GM11168 (cell line): ENCODE results near the gene LAMB1.
"Not testable (repeated sequence)": the region's sequence is repeated elsewhere in the genome, so short reads cannot be mapped to it uniquely, and the experiment has no call there.

ENCODE experiments used
- in situ Hi-C: fragments of 300-500 bp; cut with MboI; formaldehyde crosslinking; loops from one replicate; pipeline ENCODE4 v1.12.0; 2022; ENCODE audit warnings: low sequenced_read_pairs; ENCODE audit not compliant: unreplicated experiment

Gene LAMB1

DNA sequence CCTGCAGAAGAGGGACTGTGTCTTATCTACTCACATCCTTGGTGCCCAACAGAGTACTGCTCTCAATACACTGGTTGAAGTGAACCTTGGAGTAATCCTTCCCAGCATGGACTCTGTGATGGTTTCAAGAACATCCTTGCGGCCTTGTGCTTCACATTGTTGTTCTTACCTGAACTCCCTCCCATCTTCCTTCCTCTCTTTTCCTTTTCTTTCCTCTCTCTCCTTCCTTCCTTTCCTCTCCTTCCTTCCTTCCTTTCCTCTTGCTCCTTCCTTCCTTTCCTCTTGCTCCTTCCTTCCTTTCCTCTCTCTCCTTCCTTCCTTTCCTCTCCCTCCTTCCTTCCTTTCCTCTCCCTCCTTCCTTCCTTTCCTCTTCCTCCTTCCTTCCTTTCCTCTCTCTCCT is 26.3 kb downstream of the LAMB1 start:
- in situ Hi-C loops: no loop called here

- in situ Hi-C loops: no loop called here
Observed at GRCh38 chr7:107975394-107976013, 27.5 kb downstream of the LAMB1 start.

- in situ Hi-C loops: no loop called here
Observed at GRCh38 chr7:107973861-107974260, 29.1 kb downstream of the LAMB1 start.

DNA sequence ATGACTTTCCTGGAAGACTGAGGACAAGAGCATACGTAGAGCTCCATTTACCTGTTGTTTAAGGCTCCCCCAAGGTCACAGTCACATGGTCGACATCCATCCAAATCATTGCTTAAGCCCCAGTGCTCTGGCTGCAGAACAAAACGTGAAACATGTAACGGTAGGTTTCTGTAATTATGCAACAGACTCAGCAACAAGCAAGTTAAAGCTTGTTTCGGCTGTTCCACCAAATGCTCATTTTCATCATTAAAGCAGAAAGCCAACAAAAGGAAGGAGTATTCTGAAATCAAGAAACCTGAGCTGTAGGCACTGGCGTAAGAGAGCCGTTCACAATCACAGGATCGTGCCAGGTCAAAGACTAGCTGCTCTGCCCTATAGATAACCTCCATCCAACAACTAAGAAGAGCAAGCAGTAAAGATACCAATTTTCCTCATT is 30.0 kb downstream of the LAMB1 start:
- in situ Hi-C loops: no loop called here

DNA sequence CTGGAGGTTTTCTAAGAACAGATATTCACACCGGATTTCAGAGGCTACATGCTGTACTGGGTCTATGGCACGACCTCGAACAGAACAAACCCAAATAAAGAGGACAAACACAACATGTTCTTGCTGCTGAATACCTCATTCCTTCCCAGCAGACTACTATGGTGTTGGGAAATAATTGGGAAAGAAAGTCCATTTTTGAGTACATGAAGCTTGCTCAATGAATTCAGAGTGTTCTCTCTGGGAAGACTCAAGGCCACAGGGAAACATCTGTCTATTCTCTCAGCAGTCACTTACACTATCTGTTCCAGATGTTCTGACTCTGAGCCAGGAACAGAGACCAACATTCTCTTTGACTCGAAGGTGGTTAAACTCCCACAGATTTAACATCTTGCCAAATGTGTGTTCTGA is 30.9 kb downstream of the LAMB1 start:
- in situ Hi-C loops: no loop called here

- in situ Hi-C loops: no loop called here
Observed at GRCh38 chr7:107971613-107972012, 31.3 kb downstream of the LAMB1 start.

GRCh38 chr7:107971100-107971499 is 31.9 kb downstream of the LAMB1 start:
- in situ Hi-C loops: no loop called here

DNA sequence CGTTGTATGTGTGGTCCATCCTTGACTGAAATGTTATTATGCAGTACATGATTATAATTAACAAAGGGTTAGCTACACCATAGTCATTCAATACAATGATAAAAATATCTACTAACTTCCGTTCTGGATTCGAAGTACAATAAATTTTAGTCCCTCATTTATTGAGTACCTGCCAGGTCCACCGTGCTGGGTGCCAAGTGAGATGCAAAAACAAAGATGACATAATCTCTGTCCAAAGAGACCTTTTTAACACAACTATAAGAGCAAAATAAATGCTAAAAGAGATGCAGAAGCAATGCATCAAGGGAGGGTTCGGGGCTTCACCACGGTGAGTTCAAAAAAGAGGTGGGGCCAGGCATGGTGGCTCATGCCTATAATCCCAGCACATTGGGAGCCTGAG is 33.1 kb downstream of the LAMB1 start:
- in situ Hi-C loops: no loop called here

- in situ Hi-C loops: no loop called here
Observed at GRCh38 chr7:107968449-107968848, 34.5 kb downstream of the LAMB1 start.

- in situ Hi-C loops: no loop called here
Observed at GRCh38 chr7:107967420-107967819, 35.5 kb downstream of the LAMB1 start.

DNA sequence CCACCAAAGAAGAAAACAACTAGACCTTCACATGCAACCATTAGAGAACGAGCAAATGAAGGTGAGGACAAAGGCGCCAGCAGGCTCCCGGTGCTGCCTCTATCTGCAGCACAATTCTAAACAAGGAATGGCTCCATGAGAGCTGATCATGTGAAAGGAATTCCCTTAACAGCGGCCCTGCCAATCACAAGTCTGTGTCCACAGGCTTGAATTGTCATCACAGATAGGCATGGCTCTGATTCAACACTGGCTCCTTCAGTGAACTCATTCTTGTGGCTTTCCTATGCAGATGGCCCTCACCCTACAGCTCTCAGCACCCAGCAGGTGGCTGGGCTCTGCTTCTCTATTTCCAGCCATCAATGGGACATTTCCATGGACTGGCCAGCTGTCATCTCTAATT is 36.2 kb downstream of the LAMB1 start:
- in situ Hi-C loops: no loop called here

DNA sequence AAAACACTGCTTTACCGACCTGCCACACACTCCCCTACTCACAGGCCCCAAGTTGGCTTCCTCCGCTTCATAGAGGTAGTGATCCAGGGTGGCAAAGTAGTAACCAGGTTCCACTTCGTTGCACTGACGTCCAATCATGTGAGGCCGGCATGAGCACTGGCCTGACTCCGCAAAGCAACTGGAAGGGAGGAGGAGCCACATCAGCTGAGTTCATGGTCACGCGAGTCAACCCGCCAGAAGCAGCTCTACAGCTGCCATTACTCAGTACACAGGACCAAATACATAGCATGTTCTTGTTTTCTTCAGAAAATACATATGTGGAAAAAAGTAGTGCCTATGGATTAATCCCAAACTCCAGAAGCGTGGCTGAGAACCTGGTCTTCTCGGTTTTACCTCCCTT is 38.5 kb downstream of the LAMB1 start:
- in situ Hi-C loops: no loop called here

DNA sequence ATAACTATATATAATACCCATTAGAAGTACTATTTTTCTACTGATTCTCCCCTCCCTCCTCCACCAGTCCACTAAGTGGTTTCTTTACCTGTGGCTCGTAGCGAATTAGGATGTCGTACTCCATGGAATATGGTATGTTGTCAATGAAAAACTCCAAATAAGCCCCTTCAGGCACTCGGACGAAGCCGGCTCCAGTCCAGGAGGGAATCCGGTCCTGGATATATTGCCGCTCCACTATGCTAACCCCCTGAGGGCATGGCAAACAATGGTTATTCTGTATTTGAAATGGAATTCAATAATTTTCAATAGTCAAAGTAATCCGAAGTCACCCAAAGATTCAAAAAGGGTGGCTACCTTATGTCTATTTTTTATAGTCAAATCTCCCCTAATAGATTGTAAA is 40.1 kb downstream of the LAMB1 start:
- in situ Hi-C loops: no loop called here

DNA sequence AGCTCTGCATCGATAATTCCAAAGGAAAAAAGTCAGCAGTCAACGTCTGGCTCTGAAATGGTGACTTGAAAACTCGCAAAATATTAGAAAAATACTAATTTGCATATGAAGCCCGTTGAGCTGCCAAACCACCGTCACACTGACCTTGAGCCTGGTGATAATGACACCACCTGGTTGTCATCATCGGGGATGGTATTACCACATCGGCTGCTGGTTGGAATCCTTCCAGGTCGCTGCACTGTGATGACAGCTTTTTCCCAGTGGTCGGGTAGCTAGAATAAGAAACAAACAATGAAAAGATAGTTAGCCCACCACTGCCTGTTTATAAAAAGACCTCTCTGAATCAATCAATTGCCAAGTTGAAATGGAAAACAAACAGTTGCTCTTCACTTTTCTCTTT is 41.6 kb downstream of the LAMB1 start:
- in situ Hi-C loops: no loop called here

GRCh38 chr7:107960272-107960671 is 42.7 kb downstream of the LAMB1 start:
- in situ Hi-C loops: no loop called here

GRCh38 chr7:107959527-107959898 is 43.4 kb downstream of the LAMB1 start:
- in situ Hi-C loops: no loop called here

GRCh38 chr7:107958764-107959526 is 44.0 kb downstream of the LAMB1 start:
- in situ Hi-C loops: no loop called here

- in situ Hi-C loops: no loop called here
Observed at GRCh38 chr7:107957436-107957835, 45.5 kb downstream of the LAMB1 start.

- in situ Hi-C loops: not testable (repeated sequence)
Observed at GRCh38 chr7:107956950-107957349, 46.0 kb downstream of the LAMB1 start.

GRCh38 chr7:107955394-107955793 is 47.6 kb downstream of the LAMB1 start:
- in situ Hi-C loops: no loop called here

DNA sequence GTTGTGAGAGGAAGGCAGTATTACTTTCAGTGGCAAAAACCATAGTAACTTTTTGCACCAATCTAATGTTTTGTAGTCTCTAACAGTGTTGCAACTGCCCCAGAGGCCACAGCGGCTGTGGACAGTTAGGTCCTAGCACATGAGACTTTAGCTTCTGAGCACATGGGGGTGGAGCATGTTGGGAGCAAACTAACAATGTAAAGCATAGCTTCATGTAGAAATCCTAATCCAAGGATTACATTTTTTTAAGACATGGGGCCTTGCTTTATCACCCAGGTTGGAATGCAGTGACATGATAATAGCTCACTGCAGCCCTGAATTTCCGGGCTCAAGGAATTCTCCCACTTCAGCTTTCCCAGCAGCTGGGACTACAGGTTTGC is 49.0 kb downstream of the LAMB1 start:
- in situ Hi-C loops: no loop called here

DNA sequence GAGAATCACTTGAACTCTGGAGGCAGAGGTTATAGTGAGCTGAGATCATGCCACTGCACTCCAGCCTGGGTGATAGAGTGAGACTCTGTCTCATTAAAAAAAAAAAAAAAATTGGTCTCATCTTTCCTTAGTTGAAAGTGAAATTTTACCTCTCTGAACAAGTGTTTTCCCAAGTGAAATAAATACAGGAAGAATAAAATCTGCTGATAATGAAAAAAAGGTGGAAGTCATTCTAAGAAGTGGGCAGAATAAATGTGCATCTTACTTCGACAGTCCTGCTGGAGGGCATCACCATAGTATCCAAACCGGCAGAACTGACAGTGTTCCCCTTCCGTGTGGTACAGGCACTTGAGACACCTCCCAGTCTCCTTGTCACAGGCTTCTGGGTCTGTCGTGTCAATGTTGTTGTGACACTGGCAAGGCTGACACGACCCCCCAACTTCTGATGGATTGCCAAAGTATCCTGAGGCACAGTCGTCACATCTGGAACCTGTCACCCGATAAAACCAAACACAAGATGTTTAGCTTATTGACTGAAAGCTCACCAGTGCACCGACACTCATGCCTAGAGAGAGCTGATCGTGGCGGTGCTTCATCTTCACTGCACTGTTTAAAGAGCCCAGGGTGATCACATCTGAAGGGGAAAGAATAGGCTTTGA is 49.6 kb downstream of the LAMB1 start:
- in situ Hi-C loops: no loop called here
